ENCODE measurements around the gene DNAH12. TPM values are rescaled to one million over a fixed set of nuclear protein-coding genes. Genes with fewer than 3 reads are reported as not detected.
"Not testable (repeated sequence)": the region's sequence is repeated elsewhere in the genome, so short reads cannot be mapped to it uniquely, and the experiment has no call there.

The DNAH12 gene
- total RNA-seq, 4 donors from 2014 or later, result 0.02 to 0.04 TPM; not detected in 2

DNA sequence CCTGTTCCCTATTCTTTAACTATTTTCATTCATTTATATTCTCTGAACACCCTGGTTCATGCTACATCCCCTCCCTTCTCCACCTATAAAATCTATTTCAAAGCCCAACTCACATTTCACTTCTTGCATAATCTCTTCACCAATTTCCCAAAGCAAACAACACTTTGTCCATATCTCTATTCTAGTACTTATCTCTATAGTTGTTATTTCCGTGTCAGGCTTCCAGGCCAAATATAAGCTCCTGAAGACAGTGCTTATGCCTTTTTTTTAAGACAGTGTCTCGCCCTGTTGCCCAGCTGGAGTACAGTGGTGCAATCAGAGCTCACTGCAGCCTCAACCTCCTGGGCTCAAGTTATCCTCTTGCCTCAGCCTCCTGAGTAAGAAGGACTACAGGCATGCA, 43.6 kb downstream of the DNAH12 start:
- Histone ChIP-seq H3K36me3 (no peaks in the 10 kb centered on the region), H3K27me3 (no peaks in the 10 kb centered on the region), H3K9me3 (no peaks in the 10 kb centered on the region), H3K4me3 (no peak overlapping the region), H3K27ac (no peak overlapping the region), H3K4me1 (no peaks in the 10 kb centered on the region)
- in situ Hi-C loops (cut with MboI; ENCODE audit: low sequenced_read_pairs in 4 of 4) (no loop called here), intact Hi-C loops (cut with DNase I; ENCODE audit: low total_unique reads) (no loop called here)
- ATAC-seq, result no peak
- no peak for DNase-seq
- TF ChIP-seq, protein P1, sequence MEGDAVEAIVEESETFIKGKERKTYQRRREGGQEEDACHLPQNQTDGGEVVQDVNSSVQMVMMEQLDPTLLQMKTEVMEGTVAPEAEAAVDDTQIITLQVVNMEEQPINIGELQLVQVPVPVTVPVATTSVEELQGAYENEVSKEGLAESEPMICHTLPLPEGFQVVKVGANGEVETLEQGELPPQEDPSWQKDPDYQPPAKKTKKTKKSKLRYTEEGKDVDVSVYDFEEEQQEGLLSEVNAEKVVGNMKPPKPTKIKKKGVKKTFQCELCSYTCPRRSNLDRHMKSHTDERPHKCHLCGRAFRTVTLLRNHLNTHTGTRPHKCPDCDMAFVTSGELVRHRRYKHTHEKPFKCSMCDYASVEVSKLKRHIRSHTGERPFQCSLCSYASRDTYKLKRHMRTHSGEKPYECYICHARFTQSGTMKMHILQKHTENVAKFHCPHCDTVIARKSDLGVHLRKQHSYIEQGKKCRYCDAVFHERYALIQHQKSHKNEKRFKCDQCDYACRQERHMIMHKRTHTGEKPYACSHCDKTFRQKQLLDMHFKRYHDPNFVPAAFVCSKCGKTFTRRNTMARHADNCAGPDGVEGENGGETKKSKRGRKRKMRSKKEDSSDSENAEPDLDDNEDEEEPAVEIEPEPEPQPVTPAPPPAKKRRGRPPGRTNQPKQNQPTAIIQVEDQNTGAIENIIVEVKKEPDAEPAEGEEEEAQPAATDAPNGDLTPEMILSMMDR (IDR thresholded peaks at IDR 0.05 in 4 of 5, conservative IDR thresholded peaks at IDR 0.05 in 1 of 5), result no peak
- no peak for TF ChIP-seq POLR2A (IDR thresholded peaks at IDR 0.05)

DNA sequence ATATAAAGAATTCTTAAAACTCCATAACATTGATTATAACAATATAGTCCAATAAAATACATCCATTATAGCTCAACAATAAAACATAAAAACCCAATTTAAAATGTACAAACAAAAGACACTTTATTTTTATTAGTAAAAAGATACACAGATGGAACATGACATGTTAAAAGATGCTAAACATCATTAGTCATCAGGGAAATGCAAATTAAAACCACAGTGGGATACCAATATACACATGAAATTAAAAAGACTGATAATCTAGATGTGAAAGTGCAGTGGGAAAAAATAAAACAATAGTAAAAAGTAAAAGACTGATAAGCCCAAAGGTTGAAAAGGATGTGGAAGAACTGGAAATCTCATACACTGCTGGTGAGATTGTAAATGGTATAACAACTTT, 46.2 kb downstream of the DNAH12 start:
- DNase-seq (no peak), ATAC-seq (no peak)
- Histone ChIP-seq H3K4me3 (no peak overlapping the region), H3K36me3 (no peaks in the 10 kb centered on the region), H3K9me3 (no peaks in the 10 kb centered on the region), H3K4me1 (no peaks in the 10 kb centered on the region), H3K27ac (no peak overlapping the region), H3K27me3 (no peaks in the 10 kb centered on the region)
- in situ Hi-C loops (cut with MboI; ENCODE audit: low sequenced_read_pairs in 4 of 4), result no loop called here
- TF ChIP-seq POLR2A (IDR thresholded peaks at IDR 0.05), result no peak
- TF ChIP-seq, protein P1 (IDR thresholded peaks at IDR 0.05 in 4 of 5, conservative IDR thresholded peaks at IDR 0.05 in 1 of 5), result no peak
- intact Hi-C loops (cut with DNase I; ENCODE audit: low total_unique reads), result no loop called here

DNA sequence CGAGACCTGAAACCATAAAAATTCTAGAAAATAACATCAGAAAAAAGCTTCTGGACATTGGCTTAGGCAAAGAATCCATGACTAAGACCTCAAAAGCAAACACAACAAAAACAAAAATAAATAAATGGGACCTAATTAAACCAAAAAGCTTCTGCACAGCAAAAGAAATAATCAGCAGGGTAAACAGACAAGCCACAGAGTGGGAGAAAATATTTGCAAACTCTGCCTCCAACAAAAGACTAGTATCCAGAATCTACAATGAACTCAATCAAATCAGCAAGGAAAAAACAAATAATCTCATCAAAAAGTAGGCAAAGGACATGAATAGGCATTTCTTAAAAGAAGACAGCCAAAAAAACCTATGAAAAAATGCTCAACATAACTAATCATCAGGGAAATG, 59.6 kb downstream of the DNAH12 start:
- Histone ChIP-seq H3K27me3 (no peaks in the 10 kb centered on the region), H3K36me3 (no peaks in the 10 kb centered on the region), H3K4me3 (no peak overlapping the region), H3K27ac (no peak overlapping the region), H3K9me3 (no peaks in the 10 kb centered on the region), H3K4me1 (no peaks in the 10 kb centered on the region)
- intact Hi-C loops (cut with DNase I; ENCODE audit: low total_unique reads), result no loop called here
- ATAC-seq (no peak), DNase-seq (no peak)
- no peak for TF ChIP-seq POLR2A (IDR thresholded peaks at IDR 0.05)
- TF ChIP-seq, protein P1 (IDR thresholded peaks at IDR 0.05 in 4 of 5, conservative IDR thresholded peaks at IDR 0.05 in 1 of 5), result no peak
- in situ Hi-C loops (cut with MboI; ENCODE audit: low sequenced_read_pairs in 4 of 4), result no loop called here

DNA sequence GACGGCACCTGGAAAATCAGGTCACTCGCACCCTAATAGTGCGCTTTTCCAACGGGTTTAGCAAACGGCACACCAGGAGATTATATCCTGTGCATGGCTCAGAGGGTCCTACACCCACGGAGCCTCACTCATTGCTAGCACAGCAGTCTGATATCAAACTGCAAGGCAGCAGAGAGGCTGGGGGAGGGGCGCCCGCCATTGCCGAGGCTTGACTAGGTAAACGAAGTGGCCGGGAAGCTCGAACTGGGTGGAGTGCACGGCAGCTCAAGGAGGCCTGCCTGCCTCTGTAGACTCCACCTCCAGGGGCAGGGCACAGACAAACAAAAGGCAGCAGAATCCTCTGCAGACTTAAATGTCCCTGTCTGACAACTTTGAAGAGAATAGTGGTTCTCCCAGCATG, 67.0 kb downstream of the DNAH12 start:
- H3K4me3 ChIP-seq; H3K36me3 ChIP-seq; H3K9me3 ChIP-seq; intact Hi-C loops (cut with DNase I; ENCODE audit: low total_unique reads); DNase-seq; H3K27ac ChIP-seq; ATAC-seq; H3K27me3 ChIP-seq; H3K4me1 ChIP-seq; in situ Hi-C loops (cut with MboI; ENCODE audit: low sequenced_read_pairs in 4 of 4): not testable (repeated sequence)

DNA sequence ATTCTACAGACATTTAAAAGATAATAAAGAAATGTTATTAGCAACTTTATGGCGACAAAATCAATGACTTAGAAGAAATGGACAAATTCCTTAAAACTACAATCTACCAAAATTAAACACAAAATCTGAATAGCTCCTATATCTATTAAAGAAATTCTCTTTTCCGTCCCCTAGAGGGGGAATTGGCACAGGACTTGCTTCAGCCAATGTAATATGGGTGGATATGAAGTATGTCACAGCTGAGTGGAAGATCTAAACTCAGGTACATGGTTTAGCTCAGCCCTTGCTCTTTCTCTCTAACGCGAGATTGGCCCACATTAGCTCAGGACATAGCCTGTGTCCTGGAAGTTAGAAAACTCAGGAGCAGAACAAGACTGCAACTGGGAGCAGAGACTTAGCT, 79.3 kb downstream of the DNAH12 start:
- Histone ChIP-seq H3K4me3 (no peak overlapping the region), H3K36me3 (no peaks in the 10 kb centered on the region), H3K4me1 (no peaks in the 10 kb centered on the region), H3K27me3 (no peaks in the 10 kb centered on the region), H3K9me3 (no peaks in the 10 kb centered on the region), H3K27ac (no peak overlapping the region)
- no peak for ATAC-seq
- intact Hi-C loops (cut with DNase I; ENCODE audit: low total_unique reads), result no loop called here
- DNase-seq, result no peak
- in situ Hi-C loops (cut with MboI; ENCODE audit: low sequenced_read_pairs in 4 of 4), result no loop called here
- TF ChIP-seq, protein P1 (IDR thresholded peaks at IDR 0.05 in 4 of 5, conservative IDR thresholded peaks at IDR 0.05 in 1 of 5), result no peak
- TF ChIP-seq POLR2A (IDR thresholded peaks at IDR 0.05), result no peak
